ENCODE results near the gene DENND2A. TPM values are rescaled to one million over a fixed set of nuclear protein-coding genes. Genes with fewer than 3 reads are reported as not detected.

Gene DENND2A, protein sequence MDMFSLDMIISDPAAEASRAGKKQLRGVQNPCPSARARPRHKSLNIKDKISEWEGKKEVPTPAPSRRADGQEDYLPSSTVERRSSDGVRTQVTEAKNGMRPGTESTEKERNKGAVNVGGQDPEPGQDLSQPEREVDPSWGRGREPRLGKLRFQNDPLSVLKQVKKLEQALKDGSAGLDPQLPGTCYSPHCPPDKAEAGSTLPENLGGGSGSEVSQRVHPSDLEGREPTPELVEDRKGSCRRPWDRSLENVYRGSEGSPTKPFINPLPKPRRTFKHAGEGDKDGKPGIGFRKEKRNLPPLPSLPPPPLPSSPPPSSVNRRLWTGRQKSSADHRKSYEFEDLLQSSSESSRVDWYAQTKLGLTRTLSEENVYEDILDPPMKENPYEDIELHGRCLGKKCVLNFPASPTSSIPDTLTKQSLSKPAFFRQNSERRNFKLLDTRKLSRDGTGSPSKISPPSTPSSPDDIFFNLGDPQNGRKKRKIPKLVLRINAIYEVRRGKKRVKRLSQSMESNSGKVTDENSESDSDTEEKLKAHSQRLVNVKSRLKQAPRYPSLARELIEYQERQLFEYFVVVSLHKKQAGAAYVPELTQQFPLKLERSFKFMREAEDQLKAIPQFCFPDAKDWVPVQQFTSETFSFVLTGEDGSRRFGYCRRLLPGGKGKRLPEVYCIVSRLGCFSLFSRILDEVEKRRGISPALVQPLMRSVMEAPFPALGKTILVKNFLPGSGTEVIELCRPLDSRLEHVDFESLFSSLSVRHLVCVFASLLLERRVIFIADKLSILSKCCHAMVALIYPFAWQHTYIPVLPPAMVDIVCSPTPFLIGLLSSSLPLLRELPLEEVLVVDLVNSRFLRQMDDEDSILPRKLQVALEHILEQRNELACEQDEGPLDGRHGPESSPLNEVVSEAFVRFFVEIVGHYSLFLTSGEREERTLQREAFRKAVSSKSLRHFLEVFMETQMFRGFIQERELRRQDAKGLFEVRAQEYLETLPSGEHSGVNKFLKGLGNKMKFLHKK
- total RNA-seq: 1 to 10 TPM; 3.8 to 8.7 (median 6.0) TPM
- 1 to 10 TPM; 2.7 to 3.2 (median 2.7) TPM for polyA plus RNA-seq
- long read RNA-seq, donor 1, partial matches to known transcripts: 1 of 8 reads
- long read RNA-seq, donor 1, other reads (novel, unspliced or antisense): 2 of 8 reads
- long read RNA-seq, donor 2, transcript DENND2A-201 (19 exons, 3,735 nt): major isoform, 5 of 12 reads
- long read RNA-seq, donor 2, partial matches to known transcripts: 1 of 12 reads
- long read RNA-seq, donor 2, other reads (novel, unspliced or antisense): 5 of 12 reads

DNA sequence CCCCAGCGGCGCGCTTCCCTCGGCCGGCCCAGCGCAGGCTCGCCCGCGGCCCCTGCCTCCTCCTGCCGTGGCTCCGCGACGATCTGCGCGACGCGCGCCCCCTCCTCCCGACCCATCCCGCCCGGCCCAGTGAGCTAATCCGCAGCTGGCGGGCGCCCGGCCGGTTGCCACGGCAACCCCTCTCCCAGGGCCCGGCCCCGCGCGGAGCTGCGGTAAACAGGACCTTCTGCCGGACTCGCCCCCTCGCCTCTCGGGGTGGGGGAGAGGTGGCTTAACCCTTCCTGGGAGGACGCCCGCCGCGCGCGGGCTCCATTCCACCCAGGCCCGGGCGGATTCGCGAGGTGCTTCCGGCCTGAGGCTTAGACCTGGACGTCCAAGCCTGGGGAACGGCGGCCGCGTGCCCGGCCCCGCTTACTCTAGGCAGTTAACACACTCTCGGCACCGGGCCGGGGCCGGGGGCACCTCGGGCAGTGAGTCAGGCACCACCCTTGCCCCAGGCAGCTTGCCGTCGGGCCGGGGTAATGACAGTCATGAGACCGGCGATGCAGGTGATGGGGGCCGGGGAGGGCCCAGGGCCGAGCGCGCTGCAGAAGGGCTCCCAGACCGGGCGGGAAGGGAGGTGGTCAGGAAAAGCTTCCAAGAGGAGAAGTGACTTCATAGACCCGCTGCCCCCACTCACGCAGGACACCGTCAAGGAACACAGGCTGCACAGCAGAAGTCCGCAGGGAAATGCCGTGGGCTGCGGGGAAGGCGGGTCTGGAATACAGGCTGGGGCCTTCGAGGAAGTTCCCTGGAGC lies at the start of gene DENND2A:
DENND2A (minus strand) TSS at position 87 of the 797 bp plus-strand sequence. CDS start 38,416 bp downstream, outside the sequence.
- Histone ChIP-seq H3K4me1 (no peaks in the 10 kb centered on the region), H3K4me3 (peak within 1 kb of the TSS; percentile 68), H3K9me3 (no peaks in the 10 kb centered on the region), H3K27me3 (ENCODE audit: insufficient read depth in 3 of 3, low read length in 2 of 3) (peaks cover 0 to 51% (median 21%) of the 10 kb centered on the region in 3 donors), H3K36me3 (ENCODE audit: insufficient read depth in 1 of 2, low read depth in 1 of 2) (no peaks in the 10 kb centered on the region), H3K27ac (peak within 1 kb of the TSS; percentile 79)
- ATAC-seq: peak; percentile 31 to 59 (median 45)
- 5 to 15% (median 12%) methylated on average over 47 to 78 of the region's 78 CpGs for WGBS, 3 donors
- intact Hi-C loops (cut with DNase I): no loop called here
- TF ChIP-seq, protein P1, sequence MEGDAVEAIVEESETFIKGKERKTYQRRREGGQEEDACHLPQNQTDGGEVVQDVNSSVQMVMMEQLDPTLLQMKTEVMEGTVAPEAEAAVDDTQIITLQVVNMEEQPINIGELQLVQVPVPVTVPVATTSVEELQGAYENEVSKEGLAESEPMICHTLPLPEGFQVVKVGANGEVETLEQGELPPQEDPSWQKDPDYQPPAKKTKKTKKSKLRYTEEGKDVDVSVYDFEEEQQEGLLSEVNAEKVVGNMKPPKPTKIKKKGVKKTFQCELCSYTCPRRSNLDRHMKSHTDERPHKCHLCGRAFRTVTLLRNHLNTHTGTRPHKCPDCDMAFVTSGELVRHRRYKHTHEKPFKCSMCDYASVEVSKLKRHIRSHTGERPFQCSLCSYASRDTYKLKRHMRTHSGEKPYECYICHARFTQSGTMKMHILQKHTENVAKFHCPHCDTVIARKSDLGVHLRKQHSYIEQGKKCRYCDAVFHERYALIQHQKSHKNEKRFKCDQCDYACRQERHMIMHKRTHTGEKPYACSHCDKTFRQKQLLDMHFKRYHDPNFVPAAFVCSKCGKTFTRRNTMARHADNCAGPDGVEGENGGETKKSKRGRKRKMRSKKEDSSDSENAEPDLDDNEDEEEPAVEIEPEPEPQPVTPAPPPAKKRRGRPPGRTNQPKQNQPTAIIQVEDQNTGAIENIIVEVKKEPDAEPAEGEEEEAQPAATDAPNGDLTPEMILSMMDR (IDR thresholded peaks at IDR 0.05): no peak
- peak; percentile 80 to 84 for DNase-seq

DNA sequence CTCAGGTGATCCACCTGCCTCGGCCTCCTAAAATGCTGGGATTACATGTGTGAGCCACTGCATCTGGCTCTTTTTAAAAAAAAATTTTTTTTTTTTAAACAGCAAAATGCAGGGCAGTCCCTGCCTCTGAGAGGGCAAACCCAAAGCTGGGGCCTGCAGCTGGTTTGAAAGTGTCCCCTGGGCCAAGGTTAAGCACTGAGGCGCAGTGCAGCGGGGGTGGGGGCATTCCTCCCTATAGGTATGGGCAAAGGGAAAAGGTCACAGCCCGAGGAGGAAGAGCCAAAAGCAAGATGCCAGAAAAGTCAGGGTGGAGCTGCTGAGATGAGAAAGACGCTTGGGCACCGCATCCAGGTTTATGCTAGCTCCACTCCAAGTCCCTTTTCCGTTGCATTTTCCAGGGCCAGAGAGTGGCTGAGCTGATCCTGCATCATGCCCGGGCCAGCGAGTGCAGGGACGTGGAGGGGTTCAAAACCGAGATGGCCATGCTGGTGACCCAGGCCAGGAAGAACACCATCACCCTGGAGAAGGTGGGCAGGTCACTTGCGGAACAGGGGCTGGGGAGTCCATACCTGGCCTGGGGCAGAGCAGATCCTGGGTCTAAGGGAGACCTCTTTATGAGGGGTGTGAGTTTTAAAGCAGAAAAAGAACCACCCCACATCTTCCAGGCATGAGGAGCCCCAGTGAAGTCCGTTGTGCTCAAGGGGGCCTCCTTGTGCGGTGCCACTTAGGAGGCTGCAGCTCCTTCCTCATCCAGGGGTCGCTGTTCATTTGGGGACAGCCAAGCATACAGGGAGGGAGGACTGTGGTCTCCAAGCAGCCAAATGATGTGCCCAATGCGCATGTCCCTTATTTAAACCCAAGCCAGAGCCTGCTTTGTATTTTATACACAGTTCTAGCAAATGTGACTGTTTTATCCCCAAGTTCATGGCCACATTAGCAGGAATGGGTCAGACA lies 48.9 kb upstream of the DENND2A start:
- DNase-seq (no peak), ATAC-seq (no peak)
- intact Hi-C loops (cut with DNase I): loop anchor here in 1 of 2 donors (10.0 kb wide), 1 partner anchor 235 kb away; the partner anchor contains the start of gene BRAF
- no peak overlapping the region for H3K4me3 ChIP-seq
- TF ChIP-seq, protein P1 (IDR thresholded peaks at IDR 0.05): no peak
- 93% methylated on average over 16 of the region's 16 CpGs for WGBS, 3 donors
- H3K4me1 ChIP-seq: no peaks in the 10 kb centered on the region
- no peaks in the 10 kb centered on the region for H3K27me3 ChIP-seq (ENCODE audit: insufficient read depth in 3 of 3, low read length in 2 of 3)
- peaks cover 0 to 43% of the 10 kb centered on the region in 2 donors for H3K36me3 ChIP-seq (ENCODE audit: insufficient read depth in 1 of 2, low read depth in 1 of 2)
- no peak overlapping the region for H3K27ac ChIP-seq
- H3K9me3 ChIP-seq: no peaks in the 10 kb centered on the region

DNA sequence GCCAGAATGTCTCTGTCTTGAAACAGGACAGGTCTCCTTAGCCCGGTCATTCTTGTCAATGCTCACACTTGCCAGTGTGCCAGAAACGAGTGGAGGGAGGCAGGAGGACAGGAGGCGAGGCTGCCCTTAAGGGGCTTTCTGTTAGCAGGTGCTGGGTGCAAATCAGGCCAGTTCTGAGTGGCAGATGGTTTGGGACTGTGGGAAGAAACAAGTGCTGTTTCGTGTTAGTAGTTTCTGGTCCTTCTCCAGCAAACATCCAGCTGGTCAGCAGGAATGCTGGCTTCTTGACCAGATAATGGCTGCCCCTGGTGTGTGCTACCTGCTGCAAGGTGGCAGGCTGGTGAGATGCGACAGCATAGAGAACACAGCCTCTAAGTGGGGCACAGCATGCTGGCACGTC lies 47.7 kb upstream of the DENND2A start:
- H3K36me3 ChIP-seq (ENCODE audit: insufficient read depth in 1 of 2, low read depth in 1 of 2): peaks cover 0 to 48% of the 10 kb centered on the region in 2 donors
- intact Hi-C loops (cut with DNase I): no loop called here
- DNase-seq (no peak), ATAC-seq (no peak)
- H3K27ac ChIP-seq: no peak overlapping the region
- WGBS, 3 donors: 85 to 90% (median 89%) methylated on average over 6 of the region's 6 CpGs
- H3K27me3 ChIP-seq (ENCODE audit: insufficient read depth in 3 of 3, low read length in 2 of 3): no peaks in the 10 kb centered on the region
- no peaks in the 10 kb centered on the region for H3K4me1 ChIP-seq
- TF ChIP-seq, protein P1 (IDR thresholded peaks at IDR 0.05): no peak
- H3K9me3 ChIP-seq: no peaks in the 10 kb centered on the region
- H3K4me3 ChIP-seq: no peak overlapping the region
